Measurements from ENCODE around the gene APBB1IP.

- TF ChIP-seq POLR2A (IDR thresholded peaks at IDR 0.05; ENCODE audit: low read depth) (no peak), CTCF (IDR thresholded peaks at IDR 0.05) (no peak), POLR2AphosphoS5 (IDR thresholded peaks at IDR 0.05) (peak; percentile 44 to 76)
Measured at GRCh38 chr10:26437637-26438461, at the start of gene APBB1IP.

Measured in esophagus muscularis mucosa (tissue), 3 donors.